ENCODE data around the gene CA9.

CA9 gene

DNA sequence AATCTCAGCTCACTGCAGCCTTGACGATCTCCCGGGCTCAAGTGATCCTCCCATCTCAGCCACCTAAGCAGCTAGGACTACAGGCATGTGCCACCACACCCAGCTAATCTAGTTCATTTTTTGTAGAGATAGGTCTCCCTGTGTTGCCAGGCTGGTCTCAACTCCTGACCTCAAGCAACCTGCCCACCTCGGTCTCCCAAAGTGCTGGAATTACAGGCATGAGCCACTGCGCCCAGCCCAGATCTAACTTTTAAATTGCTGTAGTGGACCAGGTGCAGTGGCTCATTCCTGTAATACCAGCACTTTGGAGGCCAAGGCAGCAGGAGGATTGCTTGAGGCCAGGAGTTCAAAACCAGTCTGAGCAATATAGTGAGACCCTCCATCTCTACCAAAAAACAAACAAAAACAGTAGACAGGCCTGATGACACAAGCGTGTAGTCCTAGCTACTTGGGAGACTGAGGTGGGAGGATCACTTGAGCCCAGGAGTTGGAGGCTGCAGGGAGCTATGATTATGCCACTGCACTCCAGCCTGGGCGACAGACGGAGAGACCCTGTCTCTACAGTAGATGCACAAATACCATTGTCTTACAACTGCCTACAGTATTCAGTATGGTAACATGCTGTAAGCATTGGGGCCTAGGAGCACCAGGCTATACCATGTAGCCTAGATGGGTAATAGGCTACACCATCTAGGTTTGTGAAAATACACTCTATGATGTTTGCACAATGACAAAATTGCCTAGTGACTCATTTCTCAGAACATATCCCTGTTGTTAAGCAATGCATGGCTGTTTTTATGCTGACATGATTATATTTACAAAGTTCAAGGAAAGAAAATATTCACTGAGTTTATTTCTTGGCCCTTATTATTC lies 21.5 kb upstream of the CA9 start:
- no peak for DNase-seq (ENCODE audit: low read depth in 2 of 2)

DNA sequence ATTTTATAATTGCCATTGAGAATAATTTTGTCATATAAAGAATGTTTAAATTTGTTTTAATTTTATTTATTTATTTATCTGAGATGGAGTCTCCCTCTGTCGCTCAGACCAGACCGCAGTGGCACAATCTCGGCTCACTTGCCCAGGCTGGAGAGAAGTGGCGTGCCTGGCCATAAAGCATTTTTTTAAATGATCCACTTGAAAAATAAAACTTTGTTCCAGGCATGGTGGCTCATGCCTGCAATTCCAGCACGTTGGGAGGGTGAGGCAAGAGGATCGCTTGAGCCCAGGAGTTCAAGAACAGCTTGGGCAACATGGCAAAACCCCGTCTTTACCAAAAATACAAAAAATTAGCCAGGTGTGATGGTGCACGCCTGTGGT lies 20.9 kb upstream of the CA9 start:
- DNase-seq (ENCODE audit: low read depth in 2 of 2), result no peak

DNA sequence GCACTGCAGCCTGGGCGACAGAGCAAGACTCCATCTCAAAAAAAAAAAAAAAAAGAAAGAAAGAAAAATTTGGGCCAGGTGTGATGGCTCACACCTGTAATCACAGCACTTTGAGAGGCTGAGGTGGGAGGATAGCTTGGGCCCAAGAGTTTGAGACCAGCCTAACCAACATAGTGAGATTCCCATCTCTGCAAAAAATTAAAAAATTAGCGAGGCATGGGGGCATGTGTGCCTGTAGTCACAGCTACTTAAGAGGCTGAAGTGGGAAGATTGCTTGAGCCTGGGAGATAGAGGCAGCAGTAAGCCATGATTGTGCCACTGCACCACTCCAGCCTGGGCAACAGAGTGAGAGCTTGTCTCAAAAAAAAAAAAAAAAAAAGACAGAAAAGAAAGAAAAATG lies 20.1 kb upstream of the CA9 start:
- no peak for DNase-seq (ENCODE audit: low read depth in 2 of 2)

DNA sequence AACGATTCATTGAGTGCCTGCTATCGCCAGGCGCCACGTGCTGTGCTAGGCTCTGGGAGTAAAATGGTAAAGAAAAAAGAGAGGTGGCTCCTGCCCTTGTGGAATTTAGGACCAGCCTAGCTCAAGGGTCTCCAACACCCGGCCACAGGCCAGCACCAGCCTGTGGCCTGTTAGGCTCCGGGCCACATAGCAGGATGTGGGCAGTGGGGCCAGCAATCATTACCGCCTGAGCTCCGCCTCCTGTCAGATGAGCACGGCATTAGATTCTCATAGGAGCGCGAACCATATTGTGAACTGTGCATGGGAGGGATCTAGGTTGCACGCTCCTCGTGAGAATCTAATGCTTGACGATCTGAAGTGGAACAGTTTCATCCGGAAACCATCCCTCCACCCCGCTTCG lies 17.4 kb upstream of the CA9 start:
- no peak for DNase-seq (ENCODE audit: low read depth in 2 of 2)

DNA sequence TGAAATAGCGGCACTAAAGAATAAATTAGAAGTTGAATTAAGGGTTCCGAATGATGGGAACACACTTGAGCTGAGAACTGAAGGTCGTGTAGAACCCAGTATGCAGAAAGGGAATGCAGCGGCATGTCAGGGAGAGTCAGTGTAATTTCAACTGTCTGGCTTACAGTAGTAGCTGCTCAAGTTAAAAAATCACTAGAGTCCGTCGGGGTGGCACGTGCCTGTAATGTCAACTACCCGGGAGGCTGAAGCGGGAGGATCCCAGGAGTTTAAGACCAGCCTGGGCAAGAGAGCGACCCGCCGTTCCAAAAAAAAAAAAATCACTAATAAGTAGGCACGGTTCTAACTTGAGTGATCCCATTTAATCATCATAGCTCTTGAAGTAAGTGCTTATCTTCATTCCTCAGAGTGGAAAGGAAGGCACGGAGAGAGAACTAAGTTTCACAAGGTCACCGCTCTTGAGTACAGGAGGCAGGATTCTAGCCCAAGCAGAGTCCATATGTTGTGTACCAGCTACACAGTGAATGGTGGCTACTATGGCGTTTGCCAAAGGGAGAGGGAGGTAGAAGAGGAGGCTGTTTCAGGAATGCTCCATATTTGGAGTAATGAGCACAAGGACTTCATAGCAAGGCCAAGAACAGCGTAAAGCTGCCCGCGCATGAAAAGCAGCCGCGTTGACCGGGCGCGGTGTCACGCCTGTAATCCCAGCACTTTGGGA lies 16.7 kb upstream of the CA9 start:
- DNase-seq (ENCODE audit: low read depth in 2 of 2), result no peak

DNA sequence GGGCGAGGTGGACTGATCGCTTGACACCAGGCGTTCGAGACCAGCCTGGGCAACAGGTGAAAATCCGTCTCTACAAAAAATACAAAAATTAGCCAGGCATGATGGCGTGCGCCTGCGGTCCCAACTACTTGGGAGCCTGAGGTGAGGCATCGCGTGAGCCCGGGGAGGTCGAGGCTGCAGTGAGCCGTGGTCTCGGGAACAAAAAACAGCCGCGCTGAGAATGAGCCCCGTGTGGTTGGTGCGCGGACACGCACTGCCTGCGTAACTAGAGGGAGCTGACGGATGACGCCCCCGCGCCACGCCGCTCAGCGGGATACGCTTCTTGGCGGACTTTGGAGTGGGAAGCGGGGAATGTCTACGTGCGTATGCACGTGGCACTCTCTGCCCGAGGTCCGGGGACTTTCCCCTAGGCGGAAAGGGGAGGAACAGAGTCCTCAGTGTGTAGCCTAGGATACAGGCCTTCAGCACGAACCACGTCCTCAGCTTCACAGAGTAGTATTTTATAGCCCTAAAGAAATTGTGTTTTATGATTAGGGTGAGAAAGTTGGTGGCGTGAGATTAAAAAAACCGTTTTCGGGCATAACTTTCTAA lies 16.1 kb upstream of the CA9 start, which contains the start of gene RMRP:
Gene RMRP, minus strand, starts transcription at position 474 of the 591 bp plus-strand sequence.
- peak; percentile 88 to 91 for DNase-seq (ENCODE audit: low read depth in 2 of 2)

DNA sequence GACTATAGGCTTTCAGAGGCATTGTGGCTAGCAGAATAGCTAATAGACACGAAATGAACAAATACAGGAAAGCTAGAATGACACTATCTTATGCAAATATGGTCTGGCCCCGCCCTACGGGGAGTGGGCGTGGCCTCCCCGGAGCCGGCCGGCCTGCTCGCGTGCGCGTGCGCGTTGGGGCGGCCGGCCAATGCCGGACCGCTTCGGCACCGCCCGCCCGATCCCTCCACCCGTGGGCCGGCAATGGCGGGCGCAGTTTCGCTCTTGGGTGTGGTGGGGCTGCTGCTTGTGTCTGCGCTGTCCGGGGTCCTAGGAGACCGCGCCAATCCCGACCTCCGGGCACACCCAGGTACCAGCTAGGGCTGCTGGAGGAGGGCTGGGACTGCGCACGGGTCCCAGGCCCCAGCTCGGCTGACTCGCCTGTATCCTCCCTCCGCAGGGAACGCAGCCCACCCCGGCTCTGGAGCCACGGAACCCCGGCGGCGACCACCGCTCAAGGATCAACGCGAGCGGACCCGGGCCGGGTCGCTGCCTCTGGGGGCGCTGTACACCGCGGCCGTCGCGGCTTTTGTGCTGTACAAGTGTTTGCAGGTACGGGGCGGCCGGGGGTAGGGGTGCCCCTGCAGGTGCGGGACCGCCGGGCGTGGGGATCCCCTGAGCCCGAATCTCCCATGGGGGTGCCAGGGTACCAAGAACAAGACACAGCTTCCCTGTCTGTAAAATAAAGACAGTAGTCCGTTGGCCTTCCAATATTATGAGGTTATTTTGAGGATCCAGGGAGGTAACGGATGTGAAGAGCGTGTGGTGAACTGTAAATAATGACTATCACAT lies 15.4 kb upstream of the CA9 start, which contains the start of gene CCDC107:
Gene CCDC107, plus strand, starts transcription at position 156 of the 831 bp plus-strand sequence. Its CDS starts 88 bp downstream, at position 244.
- peak; percentile 74 to 81 for DNase-seq (ENCODE audit: low read depth in 2 of 2)

DNA sequence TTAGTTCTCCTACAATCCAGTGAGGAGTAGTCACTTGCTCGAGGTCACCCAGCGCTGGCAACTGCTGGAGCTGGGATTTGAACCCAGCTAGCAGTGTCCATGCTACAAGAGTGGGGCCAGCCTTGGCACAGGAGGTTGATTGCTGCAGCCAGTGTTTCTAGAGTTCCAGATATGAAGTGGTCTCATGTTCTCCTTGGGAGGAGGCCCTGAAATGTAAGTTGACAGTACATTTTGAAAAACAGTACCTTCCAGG lies 14.8 kb upstream of the CA9 start:
- DNase-seq (ENCODE audit: low read depth in 2 of 2), result no peak

DNA sequence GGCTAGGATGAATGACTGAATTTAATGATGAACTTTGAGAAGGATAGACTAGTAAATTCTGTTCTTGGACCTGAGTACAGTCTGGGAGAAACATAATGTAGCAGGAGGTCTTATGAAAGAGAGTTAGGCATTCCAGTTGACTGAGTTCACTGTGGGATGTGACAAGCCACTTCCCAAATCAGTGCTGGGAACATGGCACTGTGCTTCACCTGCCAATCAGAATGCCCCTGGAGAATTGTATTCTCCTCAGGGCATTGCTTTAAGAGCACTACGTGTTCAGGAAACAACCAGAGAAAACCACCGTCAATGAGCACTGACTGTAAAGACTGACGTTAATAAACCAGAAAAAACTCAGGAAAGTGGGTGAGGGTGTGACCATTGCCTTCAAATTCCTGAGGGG lies 14.4 kb upstream of the CA9 start:
- no peak for DNase-seq (ENCODE audit: low read depth in 2 of 2)

DNA sequence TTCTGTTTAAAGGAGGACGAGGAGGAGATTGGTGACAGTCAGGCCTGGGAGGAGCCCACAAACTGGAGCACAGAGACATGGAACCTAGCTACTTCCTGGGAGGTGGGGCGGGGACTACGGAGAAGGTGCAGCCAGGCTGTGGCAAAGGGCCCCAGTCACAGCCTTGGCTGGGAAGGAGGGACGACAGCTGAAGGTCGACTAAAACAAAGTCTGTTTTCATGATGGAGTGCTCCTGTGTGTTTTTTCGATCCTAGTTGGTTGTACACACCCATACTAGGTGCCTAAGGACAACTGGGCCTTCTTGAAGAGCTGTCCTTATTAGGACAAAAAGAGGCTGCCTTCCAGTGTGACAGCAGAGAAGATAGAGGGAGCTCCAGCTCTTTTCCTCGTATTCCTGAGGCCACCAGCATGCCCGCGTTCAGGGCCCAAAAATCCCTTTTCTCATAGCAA lies 12.7 kb upstream of the CA9 start:
- no peak for DNase-seq (ENCODE audit: low read depth in 2 of 2)

DNA sequence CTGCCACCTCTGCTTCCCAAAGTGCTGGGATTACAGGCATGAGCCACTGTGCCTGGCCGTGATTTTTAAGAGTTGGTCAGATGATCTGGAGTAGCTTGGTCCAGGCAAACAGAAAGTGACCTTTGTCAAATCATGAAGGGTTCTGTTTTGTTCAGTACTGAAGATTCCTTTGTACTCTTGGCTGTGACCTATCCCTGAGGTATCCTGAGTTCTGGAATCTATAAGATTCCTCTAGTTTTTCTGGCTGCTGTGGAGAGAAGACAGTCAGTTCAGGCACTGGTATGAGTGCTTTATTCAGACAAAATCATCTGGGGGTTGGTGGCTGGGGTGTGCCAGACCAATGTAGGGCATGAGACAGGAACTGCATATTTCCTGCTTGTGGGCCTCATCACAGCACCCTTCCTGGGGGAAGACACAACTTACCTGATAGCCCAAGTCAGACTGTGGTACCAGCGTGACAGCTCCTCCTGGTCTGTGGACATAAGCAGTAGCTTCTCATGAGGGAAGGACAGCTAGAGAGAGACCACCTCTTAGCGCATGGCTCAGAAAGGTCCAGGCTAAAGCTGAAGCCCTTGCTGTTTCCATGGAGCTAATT lies 11.9 kb upstream of the CA9 start:
- no peak for DNase-seq (ENCODE audit: low read depth in 2 of 2)

DNA sequence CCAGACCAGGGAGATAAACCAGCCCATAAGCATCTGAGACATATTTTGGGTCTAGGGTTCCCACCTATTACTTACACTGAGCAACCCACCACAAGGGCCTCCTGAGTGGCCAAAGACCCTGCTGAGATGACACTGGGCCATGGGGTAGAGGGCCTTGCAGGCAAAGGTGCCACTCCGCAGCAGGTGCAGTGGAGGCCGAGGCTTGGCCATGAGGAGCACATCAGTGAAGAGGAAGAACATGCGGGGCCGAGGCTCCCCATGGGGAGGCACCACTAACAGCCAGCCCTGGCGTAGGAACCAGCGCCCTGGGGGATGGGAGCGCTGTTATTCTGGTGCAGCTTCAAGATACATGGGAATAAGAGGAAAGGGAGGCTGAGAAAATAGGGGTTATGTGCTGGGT lies 11.3 kb upstream of the CA9 start:
- DNase-seq (ENCODE audit: low read depth in 2 of 2), result no peak

DNA sequence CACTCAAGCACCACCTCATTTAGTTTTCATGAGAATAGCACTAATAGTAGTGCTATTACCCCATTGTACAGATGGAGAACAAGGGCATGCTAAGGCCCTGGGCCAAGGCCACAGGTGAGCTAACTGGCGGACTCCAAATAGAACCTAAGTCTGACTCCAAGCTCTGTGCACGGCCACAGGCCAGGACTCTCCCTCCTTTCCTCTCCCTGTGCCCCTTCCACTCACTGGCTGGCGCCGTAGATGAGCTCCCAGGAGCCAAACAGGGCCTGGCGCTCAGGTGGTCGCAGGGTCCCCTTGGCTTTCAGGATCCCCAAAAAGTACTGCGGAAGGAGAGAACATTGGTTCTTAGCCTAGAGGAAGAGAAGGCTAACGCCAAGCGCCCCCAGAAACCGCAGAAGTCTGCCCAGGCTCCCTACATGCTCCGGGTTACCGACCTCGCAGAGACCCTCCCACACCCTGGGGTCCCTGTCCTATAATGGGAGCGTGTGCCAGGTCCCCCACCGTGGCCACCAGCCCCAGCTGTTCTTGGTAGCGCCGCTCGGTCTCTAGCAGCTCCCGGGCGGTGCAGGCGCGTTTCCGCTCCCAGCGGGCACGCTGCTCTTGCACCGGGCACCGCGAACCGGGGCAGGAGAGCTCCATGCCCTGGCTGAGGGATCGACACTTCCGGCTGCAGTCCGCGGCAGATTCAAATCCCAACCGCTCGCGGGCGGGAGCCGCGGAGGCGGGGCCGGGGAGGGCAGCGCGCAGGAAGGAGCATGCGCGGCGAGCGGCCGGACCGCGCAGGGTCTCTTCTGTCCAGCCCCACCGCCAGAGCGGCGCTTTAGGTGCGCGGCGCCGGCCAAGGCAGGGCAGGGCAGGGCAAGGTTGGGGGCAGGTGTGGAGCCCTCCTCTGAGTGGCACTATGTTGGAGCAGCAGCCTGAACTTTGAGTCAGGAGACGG lies 8.9 kb upstream of the CA9 start, which contains the start of gene ARHGEF39:
Gene ARHGEF39, minus strand, starts transcription at position 665 of the 940 bp plus-strand sequence. Its CDS starts 26 bp downstream, at position 639.
- peak; percentile 25 to 57 for DNase-seq (ENCODE audit: low read depth in 2 of 2)

DNA sequence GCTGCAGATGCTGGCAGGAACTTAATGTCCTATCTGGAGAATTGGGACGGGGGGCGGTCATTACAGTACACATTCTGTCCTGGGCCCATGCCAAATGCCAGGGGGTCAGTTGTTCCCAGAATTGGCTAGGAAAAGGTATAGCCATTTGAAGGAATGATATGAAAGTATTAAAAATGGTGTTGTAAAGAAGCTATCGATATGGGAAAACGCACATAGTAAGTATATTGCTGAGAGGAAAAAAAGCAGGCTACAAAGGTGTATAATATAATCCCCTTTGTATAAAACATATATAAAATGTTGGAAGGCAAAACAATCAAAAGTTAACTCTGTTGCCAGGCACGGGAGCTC lies 8.3 kb upstream of the CA9 start:
- DNase-seq (ENCODE audit: low read depth in 2 of 2), result no peak

DNA sequence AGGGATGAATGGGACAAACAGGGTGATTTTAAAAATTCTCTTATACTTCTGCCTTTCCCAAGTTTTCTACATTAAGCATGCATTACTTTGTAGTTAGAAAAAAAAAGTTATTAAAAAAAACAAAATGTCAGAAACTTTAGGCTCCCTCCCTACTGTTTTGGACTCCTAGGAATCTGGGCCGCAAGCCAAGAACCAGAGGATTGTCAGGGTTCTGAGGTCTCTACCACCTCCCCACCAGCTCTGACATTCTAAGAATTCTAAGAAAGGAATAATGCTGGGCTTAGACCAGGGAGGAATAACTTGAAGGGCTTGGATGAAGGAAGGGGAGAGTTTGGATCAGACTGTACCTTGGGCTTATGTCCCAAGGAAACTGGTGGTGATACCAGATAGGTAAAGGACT lies 7.7 kb upstream of the CA9 start:
- DNase-seq (ENCODE audit: low read depth in 2 of 2), result no peak

DNA sequence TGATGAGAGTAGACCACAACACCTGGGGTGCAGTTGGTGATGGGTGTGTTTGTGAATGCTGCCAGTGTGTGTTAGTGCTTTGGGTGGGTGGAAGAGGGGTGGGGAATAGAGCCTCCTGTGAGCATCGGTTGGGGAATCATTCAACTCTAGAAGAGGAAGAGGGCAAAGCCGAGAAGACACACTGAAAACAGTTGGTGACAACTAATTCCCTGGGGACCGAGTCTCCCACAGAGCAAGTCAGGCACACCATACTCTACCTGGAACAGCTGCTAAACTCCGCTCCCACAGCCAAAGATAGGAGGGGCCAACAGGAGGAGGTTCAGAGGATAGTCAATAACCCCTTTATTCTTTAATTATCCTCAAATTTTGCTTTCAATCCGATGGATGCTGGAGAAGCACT lies 7.2 kb upstream of the CA9 start:
- DNase-seq (ENCODE audit: low read depth in 2 of 2), result no peak

DNA sequence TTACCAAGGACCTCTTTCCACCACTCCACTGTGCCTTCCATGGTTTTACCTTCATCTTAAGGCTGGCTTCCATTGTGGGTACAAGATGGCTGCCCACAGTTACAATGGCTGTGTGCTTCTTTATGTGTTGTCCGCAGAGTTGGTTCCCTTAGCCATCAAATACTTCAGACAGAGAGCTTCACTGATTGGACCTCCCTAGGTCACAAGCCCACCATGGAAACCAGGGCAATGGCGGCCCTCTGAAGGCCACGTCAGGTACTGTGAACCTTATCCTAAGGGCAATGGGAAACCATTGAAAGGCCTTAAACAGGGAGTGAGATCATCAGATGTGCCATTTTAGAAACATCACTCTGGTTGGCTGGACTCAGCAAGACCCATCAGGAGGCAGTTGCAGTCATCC lies 5.8 kb upstream of the CA9 start:
- DNase-seq (ENCODE audit: low read depth in 2 of 2), result no peak

DNA sequence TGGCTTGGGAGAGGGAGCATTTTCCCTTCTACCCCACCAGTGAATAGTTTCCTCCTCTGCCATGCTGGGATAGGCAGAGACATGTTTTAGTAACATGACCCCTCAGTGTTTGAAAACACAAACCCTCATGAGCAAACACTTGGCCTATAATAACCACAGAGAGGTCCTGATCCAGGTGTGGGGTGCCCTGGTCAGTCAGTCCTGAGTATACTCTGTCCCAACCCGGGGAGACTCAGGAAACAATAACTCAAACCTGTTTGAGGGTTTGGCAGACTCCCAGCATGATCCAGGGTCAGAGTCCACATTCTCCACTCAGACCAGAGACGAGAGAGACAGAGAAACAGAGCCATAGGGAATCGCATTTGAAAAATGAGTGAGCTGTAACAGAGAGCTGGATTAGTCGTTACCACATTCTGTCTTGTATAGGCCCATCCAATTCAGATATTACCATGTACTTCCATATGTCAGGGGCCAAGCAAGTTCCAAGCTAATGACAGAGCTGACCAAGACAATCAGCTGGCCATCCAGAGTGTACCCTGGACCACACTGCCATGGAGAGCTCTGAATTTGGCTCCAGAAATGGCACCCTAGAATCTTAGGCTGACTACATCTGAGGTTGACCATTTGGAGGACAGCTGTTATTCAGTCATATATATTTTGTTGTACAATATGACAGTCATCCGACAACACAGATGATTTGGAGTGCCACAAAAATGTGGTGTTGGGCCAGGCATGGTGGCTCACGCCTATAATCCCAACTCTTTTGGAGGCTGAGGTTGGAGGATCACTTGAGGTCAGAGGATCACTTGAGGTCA lies 4.2 kb upstream of the CA9 start:
- DNase-seq (ENCODE audit: low read depth in 2 of 2), result no peak

DNA sequence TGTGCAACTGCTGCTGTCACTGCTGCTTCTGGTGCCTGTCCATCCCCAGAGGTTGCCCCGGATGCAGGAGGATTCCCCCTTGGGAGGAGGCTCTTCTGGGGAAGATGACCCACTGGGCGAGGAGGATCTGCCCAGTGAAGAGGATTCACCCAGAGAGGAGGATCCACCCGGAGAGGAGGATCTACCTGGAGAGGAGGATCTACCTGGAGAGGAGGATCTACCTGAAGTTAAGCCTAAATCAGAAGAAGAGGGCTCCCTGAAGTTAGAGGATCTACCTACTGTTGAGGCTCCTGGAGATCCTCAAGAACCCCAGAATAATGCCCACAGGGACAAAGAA lies 265 bp downstream of the CA9 start:
- no peak for DNase-seq (ENCODE audit: low read depth in 2 of 2)

DNA sequence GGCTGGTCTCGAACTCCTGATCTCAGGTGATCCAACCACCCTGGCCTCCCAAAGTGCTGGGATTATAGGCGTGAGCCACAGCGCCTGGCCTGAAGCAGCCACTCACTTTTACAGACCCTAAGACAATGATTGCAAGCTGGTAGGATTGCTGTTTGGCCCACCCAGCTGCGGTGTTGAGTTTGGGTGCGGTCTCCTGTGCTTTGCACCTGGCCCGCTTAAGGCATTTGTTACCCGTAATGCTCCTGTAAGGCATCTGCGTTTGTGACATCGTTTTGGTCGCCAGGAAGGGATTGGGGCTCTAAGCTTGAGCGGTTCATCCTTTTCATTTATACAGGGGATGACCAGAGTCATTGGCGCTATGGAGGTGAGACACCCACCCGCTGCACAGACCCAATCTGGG lies 1.5 kb downstream of the CA9 start:
- DNase-seq (ENCODE audit: low read depth in 2 of 2), result no peak

Data from stimulated activated CD4-positive, alpha-beta T cell treated with anti-CD3 and anti-CD28 coated beads, Interleukin-1b, Interleukin-23, amount 100 ng/mL, for 4 hours (primary cell).